Lung (tissue), 12 donors: ENCODE results near the gene TMA7B. TPM values are rescaled to one million over a fixed set of nuclear protein-coding genes. Genes with fewer than 3 reads are reported as not detected.
A peak's percentile ranks its signal among the peaks of the same experiment; 100 is the strongest.

Source experiments
- ATAC-seq: fragments of 200-7000 bp; cut with Tn5 transposase; one replicate; pipeline ENCODE4 v1.9.1; 2020; ENCODE audit warnings: moderate number of reproducible peaks; ENCODE audit not compliant: insufficient read depth, low FRiP score
- DNase-seq, 3 donors: peaks; one replicate each; pipeline ENCODE4 v3.0.0-alpha.2; 2013 to 2017
- H3K27ac ChIP-seq, 2 donors: one replicate each; pipeline ENCODE4 v1.5.1; 2013; ENCODE audit warnings: mild to moderate bottlenecking in 2 of 2, moderate library complexity in 2 of 2, control low read depth in 1 of 2, inconsistent platforms in 1 of 2, low read depth in 1 of 2, low read length in 1 of 2
- H3K27me3 ChIP-seq, 3 donors: one replicate each; pipeline ENCODE4 v1.5.1; 2013; ENCODE audit warnings: low read length in 2 of 3; ENCODE audit not compliant: control insufficient read depth in 3 of 3, insufficient read depth in 3 of 3
- H3K36me3 ChIP-seq, 4 donors: one replicate each; pipeline ENCODE4 v1.5.1; 2013; ENCODE audit warnings: low read length in 4 of 4, mild to moderate bottlenecking in 1 of 4, moderate library complexity in 1 of 4; ENCODE audit not compliant: control insufficient read depth in 4 of 4, insufficient read depth in 4 of 4
- H3K4me1 ChIP-seq, 5 donors: one replicate each; pipeline ENCODE4 v1.5.1; 2013; ENCODE audit warnings: low read length in 5 of 5, mild to moderate bottlenecking in 2 of 5, moderate library complexity in 1 of 5; ENCODE audit not compliant: control insufficient read depth in 5 of 5, insufficient read depth in 5 of 5
- H3K4me3 ChIP-seq: one replicate; pipeline ENCODE4 v1.5.1; 2013; ENCODE audit warnings: mild to moderate bottlenecking, control low read depth, moderate library complexity
- H3K9ac ChIP-seq, 2 donors: one replicate each; pipeline ENCODE4 v1.5.1; 2013; ENCODE audit warnings: low read length in 2 of 2, control low read depth in 1 of 2; ENCODE audit not compliant: insufficient read depth in 1 of 2
- H3K9me3 ChIP-seq, 4 donors: one replicate each; pipeline ENCODE4 v1.5.1; 2013; ENCODE audit warnings: low read length in 3 of 4, mild to moderate bottlenecking in 1 of 4, moderate library complexity in 1 of 4; ENCODE audit not compliant: control insufficient read depth in 4 of 4, insufficient read depth in 3 of 4
- WGBS, 2 donors: extraction: QIAGEN DNeasy Blood & Tissue Kit; methylation state at CpG; one replicate each; pipeline ENCODE4 v1.1.7; 2013; 5-methylcytosine and 5-hydroxymethylcytosine counted together
- polyA plus RNA-seq, 2 donors: library from polyadenylated mRNA; stranded (reverse); fragments of 200-250 nt; gene quantifications; one replicate each; pipeline ENCODE4 v1.2.1, GENCODE V29; 2013
- total RNA-seq, 2 donors: library from RNA; depleted of rRNA in 1 of 2; stranded (reverse); fragments of >200 nt in 1 of 2; gene quantifications; one replicate each; pipeline ENCODE4 v1.2.1, GENCODE V29; 2014 to 2021
- TF ChIP-seq, protein P1 (sequence below): IDR thresholded peaks from 2 replicates; pipeline ENCODE4 v1.5.1; 2012; ENCODE audit warnings: mild to moderate bottlenecking; ENCODE audit errors: control extremely low read depth, extremely low read depth
- donor health status: control.
- donor health status: control.
- donor health status: Bipolar disorder and iron deficiency.
- donor health status: healthy.
- donor health status: DM: yes; HTN: yes; CAD: no.

Gene TMA7B
- total and polyA plus RNA-seq, 4 donors = 0.31 to 0.57 (median 0.38) TPM

DNA sequence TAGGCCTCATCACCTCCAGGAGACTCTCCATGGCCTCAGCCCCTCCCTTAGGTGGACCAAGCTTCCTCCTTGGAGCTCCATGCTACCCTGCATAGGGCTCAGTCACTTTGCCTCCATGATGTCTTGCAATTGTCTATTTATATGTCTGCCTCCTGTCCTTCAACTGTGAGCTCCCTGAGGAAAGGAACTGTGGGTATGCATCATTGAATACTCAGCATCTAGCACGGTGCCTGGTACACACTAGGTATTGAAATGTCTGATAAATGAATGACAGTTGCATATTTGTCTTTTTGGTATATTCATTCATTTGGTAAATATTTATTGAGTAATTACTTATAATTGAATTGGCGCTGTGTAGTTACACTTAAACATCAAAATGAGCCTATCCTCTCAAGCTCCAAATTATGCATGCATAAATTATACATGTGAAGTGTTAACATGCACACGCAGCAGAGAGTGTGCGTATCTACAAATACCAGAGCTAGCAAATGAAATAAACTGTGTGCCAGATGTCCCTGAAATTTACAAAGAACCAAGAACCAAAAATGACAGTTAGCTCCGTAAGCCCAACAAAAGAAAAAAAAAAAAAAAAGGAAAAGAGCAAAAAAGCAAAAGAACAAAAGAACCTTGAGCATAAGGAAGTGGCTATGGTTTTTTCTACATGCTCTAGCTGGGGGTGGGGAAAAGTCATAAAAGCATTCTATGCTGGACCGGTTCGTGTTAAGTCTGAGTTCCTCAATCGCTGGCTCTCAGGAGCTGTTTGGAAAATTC, 34.1 kb upstream of the TMA7B start:
- WGBS, 2 donors = 51 to 53% methylated on average over 8 of the region's 8 CpGs

DNA sequence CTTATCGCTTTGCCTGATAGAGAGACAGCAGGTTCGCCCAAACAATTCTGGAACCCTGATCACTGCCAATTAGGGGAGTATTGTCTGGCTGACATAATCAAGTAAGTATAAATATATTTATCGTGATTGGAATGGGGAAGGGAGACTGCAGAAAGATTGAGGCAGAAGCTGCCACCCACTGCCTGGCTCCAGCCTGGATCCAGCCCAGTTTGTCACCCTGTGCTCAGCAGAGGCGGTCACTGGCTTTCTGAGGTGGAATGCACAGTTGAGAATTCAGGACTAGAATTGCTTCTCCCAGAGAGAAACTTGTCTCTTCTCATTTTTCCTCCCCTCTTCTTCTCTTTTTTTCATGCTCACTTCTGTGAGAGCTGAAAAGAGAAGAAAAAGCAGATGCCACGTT, 33.4 kb upstream of the TMA7B start:
- Histone ChIP-seq H3K36me3 (no peaks in the 10 kb centered on the region), H3K4me1 (peaks cover 0 to 51% (median 5%) of the 10 kb centered on the region in 5 donors), H3K27ac (no peak overlapping the region), H3K9me3 (no peaks in the 10 kb centered on the region), H3K27me3 (peaks cover 0 to 35% (median 4%) of the 10 kb centered on the region in 3 donors), H3K4me3 (no peak overlapping the region), H3K9ac (no peak overlapping the region)
- TF ChIP-seq, protein P1, sequence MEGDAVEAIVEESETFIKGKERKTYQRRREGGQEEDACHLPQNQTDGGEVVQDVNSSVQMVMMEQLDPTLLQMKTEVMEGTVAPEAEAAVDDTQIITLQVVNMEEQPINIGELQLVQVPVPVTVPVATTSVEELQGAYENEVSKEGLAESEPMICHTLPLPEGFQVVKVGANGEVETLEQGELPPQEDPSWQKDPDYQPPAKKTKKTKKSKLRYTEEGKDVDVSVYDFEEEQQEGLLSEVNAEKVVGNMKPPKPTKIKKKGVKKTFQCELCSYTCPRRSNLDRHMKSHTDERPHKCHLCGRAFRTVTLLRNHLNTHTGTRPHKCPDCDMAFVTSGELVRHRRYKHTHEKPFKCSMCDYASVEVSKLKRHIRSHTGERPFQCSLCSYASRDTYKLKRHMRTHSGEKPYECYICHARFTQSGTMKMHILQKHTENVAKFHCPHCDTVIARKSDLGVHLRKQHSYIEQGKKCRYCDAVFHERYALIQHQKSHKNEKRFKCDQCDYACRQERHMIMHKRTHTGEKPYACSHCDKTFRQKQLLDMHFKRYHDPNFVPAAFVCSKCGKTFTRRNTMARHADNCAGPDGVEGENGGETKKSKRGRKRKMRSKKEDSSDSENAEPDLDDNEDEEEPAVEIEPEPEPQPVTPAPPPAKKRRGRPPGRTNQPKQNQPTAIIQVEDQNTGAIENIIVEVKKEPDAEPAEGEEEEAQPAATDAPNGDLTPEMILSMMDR = no peak
- WGBS, 2 donors = 66 to 73% methylated on average over 5 of the region's 5 CpGs
- ATAC-seq = no peak
- no peak for DNase-seq

More for the DNA sequence above, 34.1 kb upstream of the TMA7B start:
- Histone ChIP-seq H3K36me3 (no peaks in the 10 kb centered on the region), H3K9ac (no peak overlapping the region), H3K9me3 (no peaks in the 10 kb centered on the region), H3K4me1 (peaks cover 0 to 51% (median 5%) of the 10 kb centered on the region in 5 donors), H3K27ac (no peak overlapping the region), H3K27me3 (peaks cover 0 to 34% (median 4%) of the 10 kb centered on the region in 3 donors), H3K4me3 (no peak overlapping the region)
- TF ChIP-seq, protein P1 = no peak
- no peak for ATAC-seq
- peak in 1 of 3 donors; percentile 42 for DNase-seq

DNA sequence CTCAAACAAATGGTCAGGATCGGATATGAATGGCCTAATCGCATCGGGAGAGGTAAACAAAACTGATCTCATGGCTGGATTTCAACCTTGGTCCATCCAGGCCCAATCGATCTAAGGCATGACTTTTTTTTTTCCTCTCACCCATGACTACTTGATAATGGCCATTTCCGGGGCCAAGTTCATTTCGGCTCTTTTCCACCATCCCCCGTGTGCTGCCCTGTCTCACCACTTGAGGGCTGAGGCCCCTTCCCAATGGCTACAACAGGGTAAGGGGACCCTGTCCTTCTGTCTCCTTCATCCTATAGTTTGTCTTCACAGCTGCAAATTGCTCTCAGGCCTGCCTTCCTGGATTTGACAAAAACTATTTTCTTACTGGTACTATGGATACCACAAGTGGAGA, 32.7 kb upstream of the TMA7B start:
- no peak for DNase-seq
- H3K27ac ChIP-seq = no peak overlapping the region
- WGBS, 2 donors = 65 to 71% methylated on average over 7 of the region's 7 CpGs
- no peak for ATAC-seq
- peaks cover 0 to 27% (median 4%) of the 10 kb centered on the region in 3 donors for H3K27me3 ChIP-seq
- TF ChIP-seq, protein P1 = no peak
- H3K4me3 ChIP-seq = no peak overlapping the region
- H3K4me1 ChIP-seq = peaks cover 0 to 51% (median 5%) of the 10 kb centered on the region in 5 donors
- H3K9ac ChIP-seq = no peak overlapping the region
- no peaks in the 10 kb centered on the region for H3K36me3 ChIP-seq
- no peaks in the 10 kb centered on the region for H3K9me3 ChIP-seq
